Astrocyte (in vitro differentiated cells and primary cell): ENCODE data around the gene ARHGAP9.

Source experiments
- EZH2 ChIP-seq: IDR thresholded peaks from 2 replicates; pipeline ENCODE4 v1.6.1; 2012; ENCODE audit warnings: mild to moderate bottlenecking, low read length, inconsistent platforms; ENCODE audit not compliant: insufficient read depth
- TF ChIP-seq, protein P1 (sequence below): IDR thresholded peaks from 2 replicates; pipeline ENCODE4 v1.5.1; 2011; ENCODE audit warnings: low read depth, mild to moderate bottlenecking, inconsistent platforms, low read length, moderate library complexity; ENCODE audit not compliant: insufficient read depth

GRCh38 chr12:57518176-57518919 lies 38.7 kb upstream of the ARHGAP9 start:
- TF ChIP-seq, protein P1, sequence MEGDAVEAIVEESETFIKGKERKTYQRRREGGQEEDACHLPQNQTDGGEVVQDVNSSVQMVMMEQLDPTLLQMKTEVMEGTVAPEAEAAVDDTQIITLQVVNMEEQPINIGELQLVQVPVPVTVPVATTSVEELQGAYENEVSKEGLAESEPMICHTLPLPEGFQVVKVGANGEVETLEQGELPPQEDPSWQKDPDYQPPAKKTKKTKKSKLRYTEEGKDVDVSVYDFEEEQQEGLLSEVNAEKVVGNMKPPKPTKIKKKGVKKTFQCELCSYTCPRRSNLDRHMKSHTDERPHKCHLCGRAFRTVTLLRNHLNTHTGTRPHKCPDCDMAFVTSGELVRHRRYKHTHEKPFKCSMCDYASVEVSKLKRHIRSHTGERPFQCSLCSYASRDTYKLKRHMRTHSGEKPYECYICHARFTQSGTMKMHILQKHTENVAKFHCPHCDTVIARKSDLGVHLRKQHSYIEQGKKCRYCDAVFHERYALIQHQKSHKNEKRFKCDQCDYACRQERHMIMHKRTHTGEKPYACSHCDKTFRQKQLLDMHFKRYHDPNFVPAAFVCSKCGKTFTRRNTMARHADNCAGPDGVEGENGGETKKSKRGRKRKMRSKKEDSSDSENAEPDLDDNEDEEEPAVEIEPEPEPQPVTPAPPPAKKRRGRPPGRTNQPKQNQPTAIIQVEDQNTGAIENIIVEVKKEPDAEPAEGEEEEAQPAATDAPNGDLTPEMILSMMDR = no peak
- TF ChIP-seq EZH2 = no peak
